GM12892 (cell line): ENCODE data around the gene PCDHAC2.

Experiments
- POLR2AphosphoS5 ChIP-seq: IDR thresholded peaks from 2 replicates; pipeline ENCODE4 v1.6.1; 2011; ENCODE audit warnings: low read depth, low read length, control low read depth
- TAF1 ChIP-seq: IDR thresholded peaks from 2 replicates; pipeline ENCODE4 v1.6.1; 2011; ENCODE audit warnings: low read depth, mild to moderate bottlenecking, control low read depth, low read length, borderline replicate concordance

GRCh38 chr5:140953234-140953633 is 13.0 kb upstream of the PCDHAC2 start:
- no peak for TF ChIP-seq POLR2AphosphoS5
- no peak for TF ChIP-seq TAF1
